ENCODE data around the gene RFXAP. TPM values are rescaled to one million over a fixed set of nuclear protein-coding genes. Genes with fewer than 3 reads are reported as not detected.

RFXAP gene
- total and polyA plus RNA-seq, 9 of the 15 experiments (the other 6 are each of a cell fraction or from before 2014, with no cell fraction given) = 2.1 to 9.7 (median 2.9) TPM

- H3K9me3 ChIP-seq (replicated peaks; ENCODE audit: control insufficient read depth, insufficient read depth, low read depth, low read length) = no peaks in the 10 kb centered on the region
- DNase-seq (ENCODE audit: extremely low read depth in 1 of 4, low spot score in 3 of 4) = no peak
- no peak overlapping the region for H3K27ac ChIP-seq (ENCODE audit: extremely low read depth, low read depth, low read length)
- no peaks in the 10 kb centered on the region for H4K20me1 ChIP-seq (replicated peaks; ENCODE audit: control insufficient read depth, insufficient read depth, low read length)
- 77% methylated on average over 3 of the region's 3 CpGs for WGBS (ENCODE audit: insufficient coverage, low coverage, missing lambda C conversion rate)
- no peak for FAIRE-seq
- H3K4me3 ChIP-seq = no peak overlapping the region
- in situ Hi-C loops (cut with MboI) (loop anchor here (25.0 kb wide), 1 partner anchor 427 kb away; no protein-coding TSS in a partner anchor), intact Hi-C loops (cut with micrococcal nuclease) (loop anchor here (10.0 kb wide), 1 partner anchor 554 kb away; no protein-coding TSS in a partner anchor)
- H3K4me1 ChIP-seq (replicated peaks in 1 of 2; ENCODE audit: control insufficient read depth in 2 of 2, insufficient read depth in 2 of 2, low read length in 2 of 2) = no peaks in the 10 kb centered on the region
- ChIA-PET POLR2A (no interaction called here), CTCF (ENCODE audit: low intra/inter-chr PET ratio) (no interaction called here)
- H3K79me2 ChIP-seq (ENCODE audit: control insufficient read depth, insufficient read depth, low read length) = no peaks in the 10 kb centered on the region
- BruUV-seq (replicated peaks) = no TSS peak
- TF ChIP-seq ZBTB26 (CRISPR knock-in tag; IDR thresholded peaks at IDR 0.05) = no peak
- no peak for TF ChIP-seq ZNF140 (CRISPR knock-in tag; IDR thresholded peaks at IDR 0.05)
- TF ChIP-seq CHCHD3 (CRISPR knock-in tag; IDR thresholded peaks at IDR 0.05) = no peak
- TF ChIP-seq, protein P1, sequence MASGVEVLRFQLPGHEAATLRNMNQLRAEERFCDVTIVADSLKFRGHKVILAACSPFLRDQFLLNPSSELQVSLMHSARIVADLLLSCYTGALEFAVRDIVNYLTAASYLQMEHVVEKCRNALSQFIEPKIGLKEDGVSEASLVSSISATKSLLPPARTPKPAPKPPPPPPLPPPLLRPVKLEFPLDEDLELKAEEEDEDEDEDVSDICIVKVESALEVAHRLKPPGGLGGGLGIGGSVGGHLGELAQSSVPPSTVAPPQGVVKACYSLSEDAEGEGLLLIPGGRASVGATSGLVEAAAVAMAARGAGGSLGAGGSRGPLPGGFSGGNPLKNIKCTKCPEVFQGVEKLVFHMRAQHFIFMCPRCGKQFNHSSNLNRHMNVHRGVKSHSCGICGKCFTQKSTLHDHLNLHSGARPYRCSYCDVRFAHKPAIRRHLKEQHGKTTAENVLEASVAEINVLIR (CRISPR knock-in tag; IDR thresholded peaks at IDR 0.05) = no peak
- no peak for TF ChIP-seq SRSF3 (IDR thresholded peaks at IDR 0.05; ENCODE audit: insufficient read depth, low read length)
- no peak for TF ChIP-seq KHSRP (IDR thresholded peaks at IDR 0.05)
- no peak for TF ChIP-seq TGIF2 (CRISPR knock-in tag; IDR thresholded peaks at IDR 0.05)
- ATAC-seq = no peak
- no peak overlapping the region for H2AFZ ChIP-seq (ENCODE audit: low read depth, low read length)
- H3K9me1 ChIP-seq (ENCODE audit: control insufficient read depth, insufficient read depth, low read length) = no peaks in the 10 kb centered on the region
- no peak overlapping the region for H3K4me2 ChIP-seq (ENCODE audit: insufficient read depth, low read length)
- H3K36me3 ChIP-seq (ENCODE audit: control insufficient read depth, insufficient read depth, low read length) = no peaks in the 10 kb centered on the region
- H3K9ac ChIP-seq (ENCODE audit: insufficient read depth in 1 of 2, low read depth in 2 of 2, low read length in 2 of 2) = no peak overlapping the region
- H3K27me3 ChIP-seq (ENCODE audit: control insufficient read depth in 2 of 2, insufficient read depth in 2 of 2, low read length in 2 of 2) = no peaks in the 10 kb centered on the region
These were observed 20.3 kb downstream of the RFXAP start for GRCh38 chr13:36839281-36839680.
